Gastrocnemius medialis (tissue), 4 donors: ENCODE results near the gene CFAP210.
"Not testable (repeated sequence)": the region's sequence is repeated elsewhere in the genome, so short reads cannot be mapped to it uniquely, and the experiment has no call there.

Source experiments
- CTCF ChIP-seq, 5 experiments: fragments of 450-650 bp in 3 of 5; fragments of 200-600 bp in 2 of 5; sonication (generic) in 2 of 5; IDR thresholded peaks in 4 of 5; conservative IDR thresholded peaks in 1 of 5; 1 replicate in 4 of 5; 2 replicates in 1 of 5; pipeline ENCODE4 v1.5.1; 2016 to 2019; ENCODE audit warnings: antibody characterized with exemption in 5 of 5, mild to moderate bottlenecking in 3 of 5, moderate library complexity in 3 of 5
- POLR2A ChIP-seq, 2 donors: fragments of 450-650 bp; IDR thresholded peaks; one replicate each; pipeline ENCODE4 v1.6.1; 2017; ENCODE audit warnings: antibody characterized with exemption in 2 of 2, mild to moderate bottlenecking in 2 of 2, moderate library complexity in 2 of 2

GRCh38 chr2:169615982-169616381, 78.2 kb downstream of the CFAP210 start:
- not testable (repeated sequence) for TF ChIP-seq CTCF (IDR thresholded peaks at IDR 0.05 in 4 of 5, conservative IDR thresholded peaks at IDR 0.05 in 1 of 5); POLR2A (IDR thresholded peaks at IDR 0.05)
